Activated CD4-positive, alpha-beta T cell treated with anti-CD3 and anti-CD28 coated beads for 24 hours (primary cell): ENCODE data around the gene KAZN.

Experiments used
- DNase-seq, 2 donors: peaks; one replicate each; pipeline ENCODE4 v3.0.0-alpha.2; 2020; ENCODE audit warnings: low read depth in 2 of 2

KAZN gene

DNA sequence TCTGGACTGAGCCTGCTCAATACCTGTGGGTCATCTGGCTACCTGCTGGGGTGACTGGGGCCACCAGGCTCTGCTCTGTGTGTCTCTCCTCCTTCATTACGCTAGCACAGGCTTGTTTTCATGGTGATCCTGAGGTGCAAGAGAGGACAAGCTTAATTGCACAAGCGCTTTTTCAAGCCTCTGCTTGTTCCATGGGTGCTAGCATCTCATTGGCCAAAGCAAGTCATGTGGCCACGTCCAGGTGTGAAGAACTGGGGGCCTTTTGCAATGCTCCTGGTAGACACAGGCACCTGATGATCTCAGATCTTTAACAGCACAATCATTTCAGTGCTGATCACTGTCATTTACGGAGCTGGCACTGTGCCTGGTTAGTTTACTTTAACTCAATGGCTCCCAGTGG is 114.6 kb downstream of the KAZN start:
- DNase-seq = no peak

DNA sequence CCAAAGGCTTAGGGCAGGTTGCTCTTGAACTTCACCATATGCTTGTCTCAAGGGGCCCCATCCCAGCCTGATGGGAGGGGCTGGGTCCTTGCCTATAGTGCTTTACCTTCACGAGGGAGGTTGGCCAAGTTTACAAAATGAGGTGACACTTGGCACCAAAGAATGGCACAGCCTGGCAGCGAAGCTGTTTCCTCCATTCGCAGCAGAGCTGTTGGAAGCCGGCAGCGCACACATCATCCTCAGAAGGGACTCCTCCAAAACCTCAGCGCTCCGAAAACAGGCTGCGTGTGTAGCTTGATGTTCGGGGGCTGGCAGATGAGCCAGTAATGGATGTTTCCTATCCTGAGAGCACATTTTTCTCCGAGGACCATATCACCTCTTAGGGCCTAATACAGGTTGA is 116.8 kb downstream of the KAZN start:
- no peak for DNase-seq

DNA sequence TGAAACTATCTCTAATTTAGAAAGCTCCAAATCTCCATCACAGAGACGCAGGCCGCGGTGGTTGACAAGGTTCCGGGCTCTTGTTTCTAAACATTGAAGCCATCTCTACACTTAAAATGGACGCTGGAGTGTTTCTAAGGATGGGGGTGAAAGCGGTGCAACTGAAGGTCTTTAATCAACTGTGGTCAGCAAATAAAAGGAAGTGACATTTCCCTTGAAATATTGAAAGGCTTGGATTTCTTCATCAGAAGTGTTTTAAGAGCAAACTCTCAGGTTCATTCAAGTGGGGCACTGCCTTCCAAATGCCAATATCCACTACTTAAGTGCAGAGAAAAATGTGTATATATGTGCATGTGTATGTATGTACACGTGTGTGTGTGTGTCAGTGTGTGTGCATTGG is 117.3 kb downstream of the KAZN start:
- no peak for DNase-seq

DNA sequence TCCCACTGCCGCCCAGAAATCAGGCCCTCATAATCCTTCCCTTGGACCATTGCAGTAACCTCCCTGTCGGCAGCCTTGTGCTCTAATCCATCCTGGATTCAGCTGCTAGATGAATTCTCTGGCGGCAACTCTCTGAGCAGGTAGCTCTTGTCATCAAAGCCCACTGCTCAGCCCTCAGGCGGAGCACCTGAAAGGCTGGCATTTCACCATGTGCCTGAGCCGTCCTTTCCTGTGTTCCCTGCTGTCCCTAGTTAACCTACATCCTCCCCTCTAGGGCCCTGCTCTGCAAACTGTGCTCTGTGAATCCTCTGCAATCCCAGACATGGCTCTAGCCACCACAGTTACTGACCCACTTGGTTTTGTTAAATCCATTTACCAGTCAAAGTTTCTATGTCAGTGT is 118.0 kb downstream of the KAZN start:
- no peak for DNase-seq

DNA sequence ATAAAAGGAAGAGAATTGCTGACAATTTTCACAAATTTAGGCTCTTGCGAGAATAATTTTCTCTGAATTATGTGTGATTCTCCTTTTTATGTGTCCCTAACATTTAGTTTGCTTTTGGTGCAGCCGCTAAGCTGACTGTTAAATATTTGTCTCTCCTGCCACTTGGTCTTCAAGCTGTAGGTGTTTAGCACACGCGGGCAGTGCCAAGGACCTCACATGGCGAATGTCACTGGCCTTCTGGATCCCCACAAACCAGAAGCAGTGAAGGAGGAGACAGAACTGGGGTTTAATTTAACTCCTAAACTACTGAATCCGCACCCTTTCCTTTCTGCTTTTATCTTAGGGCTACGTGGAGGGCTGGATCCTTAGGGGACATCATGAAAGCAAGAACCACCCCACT is 120.0 kb downstream of the KAZN start:
- no peak for DNase-seq

DNA sequence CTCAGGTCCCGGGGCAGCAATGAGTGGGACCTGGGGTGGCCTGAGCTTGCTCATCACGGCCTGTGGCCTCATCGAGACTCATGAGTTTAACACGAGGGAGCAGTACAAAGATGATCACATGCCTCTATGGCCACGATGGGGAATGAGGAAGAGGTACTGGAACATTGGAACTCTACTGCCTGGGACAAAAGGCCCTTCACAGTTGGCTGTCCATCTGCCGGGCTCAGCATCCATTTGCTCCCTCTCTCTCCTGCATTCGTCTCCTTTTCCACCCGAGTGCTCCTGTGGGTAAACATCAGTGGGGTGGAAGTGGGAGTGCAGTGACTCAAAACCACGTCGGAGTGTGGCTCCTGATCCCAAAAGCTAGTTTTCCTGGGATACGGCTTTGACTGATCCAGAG is 124.9 kb downstream of the KAZN start:
- DNase-seq = no peak

DNA sequence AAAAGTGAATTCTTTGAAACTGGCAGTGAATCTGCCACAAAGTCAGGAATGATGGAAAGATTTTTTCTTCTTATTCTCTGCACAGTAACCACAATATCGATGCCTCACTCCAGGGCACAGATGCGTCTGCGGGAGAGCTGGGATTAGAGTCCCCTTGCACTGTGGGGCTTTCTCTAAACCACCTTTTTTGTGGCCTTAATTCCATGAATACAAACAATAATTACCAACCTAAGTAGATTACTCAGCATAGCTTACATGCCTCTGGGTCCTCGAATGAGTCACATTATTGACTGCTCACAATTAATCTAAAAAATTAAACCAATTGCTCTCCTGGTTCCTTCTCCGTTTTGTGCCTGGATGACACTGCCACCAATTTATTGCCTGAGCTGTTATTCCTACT is 125.8 kb downstream of the KAZN start:
- no peak for DNase-seq

DNA sequence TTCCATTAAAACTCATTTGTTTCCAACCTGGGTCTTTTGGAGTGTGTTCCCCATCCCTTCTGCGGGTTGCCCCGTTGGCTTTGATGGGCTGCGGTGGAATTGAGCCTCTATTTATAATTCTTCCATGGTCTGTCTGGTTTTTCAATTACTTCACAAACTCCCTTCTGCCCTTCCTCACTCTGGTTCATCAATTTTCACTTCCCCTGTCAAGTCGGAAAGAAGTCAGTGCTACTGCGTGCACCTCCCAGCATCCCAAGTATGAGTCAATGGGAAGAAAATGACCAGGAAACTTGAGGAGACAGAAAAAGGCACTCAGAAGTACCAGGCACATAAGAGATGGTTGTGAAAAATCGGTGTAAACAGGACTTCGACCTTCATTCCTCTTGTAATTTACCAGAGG is 126.2 kb downstream of the KAZN start:
- DNase-seq = no peak

DNA sequence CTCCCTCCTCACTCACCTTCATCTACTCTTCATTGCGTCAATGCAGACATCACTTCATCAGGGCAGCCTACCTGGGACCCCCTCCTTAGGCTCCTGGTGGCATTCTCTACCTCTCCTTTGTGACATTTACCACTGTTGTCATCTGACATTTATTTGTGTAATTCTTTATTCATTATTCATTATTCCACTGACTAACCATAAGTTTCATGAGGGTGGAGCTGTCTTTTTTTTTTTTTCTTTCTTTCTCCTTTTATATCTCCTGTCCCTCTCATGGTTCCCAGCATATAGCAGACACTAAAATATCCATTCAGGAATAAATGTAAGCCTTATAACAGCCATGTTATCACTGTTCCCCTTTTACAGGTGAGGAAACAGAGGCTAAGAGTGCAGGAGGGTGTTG is 126.8 kb downstream of the KAZN start:
- no peak for DNase-seq

DNA sequence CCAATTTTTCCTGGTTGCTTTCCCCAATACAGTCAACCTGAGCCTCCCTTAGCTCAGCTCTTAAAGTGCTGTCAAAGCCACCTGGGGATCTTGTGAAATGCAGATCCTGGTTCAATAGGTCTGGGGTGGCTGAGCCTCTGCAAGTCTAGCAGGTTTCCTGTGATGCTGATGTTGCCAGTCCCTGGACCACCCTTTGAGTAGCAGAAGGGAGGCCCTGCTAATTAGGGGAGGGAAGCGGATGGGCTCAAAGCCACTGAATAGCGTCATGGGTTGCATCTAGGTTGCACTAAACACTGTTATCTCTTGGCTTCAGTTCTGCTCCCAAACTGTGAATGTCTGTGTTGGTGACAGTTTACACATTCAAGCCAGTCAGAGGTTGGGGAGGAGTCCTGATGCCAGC is 127.2 kb downstream of the KAZN start:
- DNase-seq = no peak

DNA sequence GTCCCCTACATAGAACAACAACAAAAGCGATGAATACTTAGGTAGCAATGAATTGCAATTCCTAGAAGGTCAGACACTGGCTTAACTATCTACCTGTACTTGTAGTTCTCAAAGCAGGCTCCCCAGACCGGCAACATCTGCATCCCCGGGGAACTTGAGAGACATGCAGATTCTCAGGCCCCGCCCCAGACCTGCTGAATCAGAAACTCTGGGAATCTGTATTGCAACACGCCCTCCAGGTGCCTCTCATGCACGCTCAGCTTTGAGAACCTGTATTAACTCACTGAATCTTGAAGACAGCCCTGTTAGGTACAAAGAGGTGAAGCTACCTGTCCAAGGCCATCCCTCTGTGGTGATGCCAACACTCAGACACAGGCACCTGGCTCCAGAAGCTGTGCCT is 128.1 kb downstream of the KAZN start:
- no peak for DNase-seq

DNA sequence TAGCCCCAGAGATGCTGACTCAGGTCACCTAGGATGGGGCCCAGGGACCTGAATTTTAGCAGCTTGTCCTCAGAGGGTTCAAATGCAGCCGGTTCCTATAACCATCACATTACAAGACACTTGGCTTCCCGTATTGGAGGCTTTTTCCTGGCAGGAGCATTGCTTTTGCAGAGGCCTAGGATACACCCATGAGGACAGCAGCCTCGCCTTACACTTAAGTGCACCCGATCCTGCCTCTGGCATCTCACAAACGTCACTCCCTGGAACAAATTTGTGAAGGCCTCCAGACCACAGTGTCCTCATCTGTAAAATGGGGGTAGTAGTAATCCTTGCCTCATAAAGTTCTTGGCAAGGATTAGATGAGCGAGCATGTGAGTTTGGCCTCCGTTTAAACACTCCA is 130.0 kb downstream of the KAZN start:
- no peak for DNase-seq

DNA sequence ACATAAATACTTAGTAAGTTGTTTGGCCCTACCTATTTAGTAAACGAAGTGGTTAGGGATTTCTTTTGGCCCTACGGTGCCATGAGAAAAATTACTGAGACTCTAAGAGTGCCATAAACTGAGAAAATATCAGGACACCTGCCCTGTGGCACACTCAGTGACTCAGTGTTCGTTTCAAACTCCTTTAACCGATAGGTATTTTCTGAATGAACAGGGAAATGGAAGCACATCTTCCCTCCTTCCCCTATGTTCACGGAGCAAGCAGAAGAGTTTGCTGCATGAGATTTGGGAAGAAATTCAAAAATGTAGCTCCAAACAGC is 134.2 kb downstream of the KAZN start:
- DNase-seq = no peak

DNA sequence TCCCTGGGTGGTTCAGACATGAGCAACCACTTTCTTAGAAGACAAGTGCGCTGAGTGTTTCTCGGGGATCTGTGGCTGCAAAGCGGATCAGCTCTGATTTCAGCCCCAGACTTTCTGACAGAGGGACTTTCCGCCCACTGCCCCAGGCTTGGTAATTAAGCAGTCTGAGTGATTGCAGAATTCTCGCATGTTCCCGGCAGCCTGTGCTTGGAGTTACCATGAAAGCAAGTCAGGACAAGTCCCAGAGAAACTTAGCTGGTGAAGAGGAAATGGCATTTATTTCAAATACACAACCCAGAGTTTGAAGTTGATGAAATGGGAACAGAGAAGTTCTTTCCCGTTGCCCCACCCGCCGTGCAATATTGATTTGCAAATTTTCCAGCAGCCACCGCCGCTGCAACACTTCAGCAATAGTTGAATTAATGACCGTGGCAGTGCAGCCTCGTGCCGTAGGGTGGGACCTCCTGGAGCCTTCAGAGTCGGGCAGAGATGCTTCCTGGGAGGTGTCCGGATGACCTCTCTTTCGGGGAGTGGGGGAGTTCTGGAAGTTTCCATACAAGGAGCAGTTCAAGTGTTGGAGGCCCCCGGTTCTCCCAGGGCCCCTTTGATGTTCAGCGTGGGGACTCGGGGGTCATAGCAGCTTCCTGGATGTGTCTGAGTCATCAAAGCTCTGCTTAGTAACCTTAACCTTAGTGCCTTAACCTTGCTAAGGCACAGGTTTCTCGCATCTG is 134.7 kb downstream of the KAZN start:
- DNase-seq = no peak

DNA sequence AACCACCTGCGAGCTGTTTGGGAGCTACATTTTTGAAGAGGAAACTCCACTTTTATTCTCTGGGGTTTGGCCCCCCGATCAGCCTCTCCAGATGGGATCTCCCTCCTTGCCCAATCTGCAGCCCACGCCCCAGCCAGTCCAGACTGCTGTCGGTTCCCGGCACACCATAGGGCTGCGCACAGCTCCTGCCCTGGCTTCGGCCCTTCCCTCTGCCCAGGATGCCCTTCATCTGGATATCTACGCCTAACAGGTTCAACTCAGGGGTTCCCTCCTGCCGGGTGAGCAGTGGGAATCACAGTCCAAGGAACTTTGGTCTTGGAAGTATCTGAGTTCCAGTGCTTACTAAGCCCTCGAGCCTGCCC is 135.3 kb downstream of the KAZN start:
- no peak for DNase-seq

DNA sequence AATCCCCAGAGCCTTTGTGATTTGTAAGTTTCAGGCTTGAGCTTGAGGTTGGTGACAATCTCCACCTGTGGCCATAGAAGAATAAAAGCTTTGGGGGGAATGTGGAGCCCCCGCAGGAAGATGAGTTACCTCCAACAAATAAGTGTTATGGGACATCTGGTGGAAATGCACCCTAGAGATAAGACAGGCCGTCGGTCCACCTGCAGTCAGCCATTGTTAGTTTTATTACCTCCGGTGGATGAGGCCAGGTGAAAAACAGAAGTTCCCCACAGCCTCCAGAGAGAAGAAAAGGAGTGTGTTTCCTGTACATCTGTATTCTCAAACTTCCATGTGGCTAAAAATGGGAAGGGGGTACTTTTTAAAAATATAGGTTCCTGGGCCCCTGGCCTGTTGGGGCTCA is 137.4 kb downstream of the KAZN start:
- no peak for DNase-seq

DNA sequence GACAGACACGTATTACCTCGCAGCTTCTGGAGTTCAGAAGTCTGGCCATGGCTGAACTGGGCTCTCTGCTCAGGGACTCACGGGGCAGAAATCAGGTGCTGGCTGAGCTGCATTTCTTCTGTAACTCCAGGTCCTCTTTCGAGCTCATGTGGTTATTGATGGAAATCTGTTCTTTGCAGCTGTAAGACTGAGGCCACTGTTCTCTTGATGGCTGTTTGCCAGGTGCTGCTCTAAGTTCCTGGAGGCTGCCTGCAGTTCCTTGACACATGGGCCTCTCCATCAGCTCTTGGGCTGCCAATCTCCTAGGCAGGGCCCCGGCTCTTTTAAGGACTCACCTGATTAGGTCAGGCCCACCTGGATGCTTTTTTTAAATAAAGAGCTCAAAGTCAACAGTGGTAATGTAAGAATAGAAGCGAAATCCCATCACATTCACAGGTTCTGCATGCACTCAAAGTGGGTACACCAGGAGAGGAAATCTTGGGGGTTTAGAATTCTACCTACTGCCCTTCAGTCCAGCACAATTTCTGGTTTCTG is 139.1 kb downstream of the KAZN start:
- no peak for DNase-seq

DNA sequence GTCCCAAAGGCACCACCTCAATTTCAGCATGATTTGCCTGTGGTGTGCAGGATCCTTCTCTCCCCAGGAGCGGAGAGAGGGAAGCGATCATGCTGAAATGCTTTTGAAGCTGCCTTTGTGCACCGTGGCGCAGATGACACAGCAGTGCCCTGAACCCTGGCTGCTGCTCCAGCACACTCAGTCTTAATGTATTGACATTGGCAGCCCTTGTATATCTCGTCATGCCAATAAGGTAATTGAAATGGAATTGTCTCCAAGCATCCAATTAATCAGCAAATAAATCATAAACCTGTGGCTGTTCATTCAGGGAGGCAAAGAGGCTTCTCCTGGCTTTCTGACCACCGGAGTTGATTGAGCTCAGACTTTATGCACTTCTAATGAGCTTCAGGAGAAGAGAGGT is 139.8 kb downstream of the KAZN start:
- no peak for DNase-seq

DNA sequence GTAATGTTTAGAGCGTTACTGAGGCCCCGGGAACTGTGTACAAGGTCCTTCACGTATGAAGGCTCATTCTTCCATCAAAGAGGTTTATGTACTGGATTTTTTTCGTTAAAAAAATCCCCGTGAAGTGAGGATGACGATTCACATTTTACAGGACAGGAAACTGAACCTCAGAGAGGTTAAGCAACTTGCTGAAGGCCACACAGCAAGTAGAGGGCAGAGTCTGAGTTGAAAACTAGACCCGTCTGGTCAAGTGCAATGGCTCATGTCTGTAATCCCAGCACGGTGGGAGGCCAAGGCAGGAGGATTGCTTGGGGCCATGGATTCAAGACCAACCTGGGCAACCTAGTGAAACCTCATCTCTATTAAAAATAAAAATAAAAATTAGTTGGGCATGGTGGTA is 140.2 kb downstream of the KAZN start:
- no peak for DNase-seq

DNA sequence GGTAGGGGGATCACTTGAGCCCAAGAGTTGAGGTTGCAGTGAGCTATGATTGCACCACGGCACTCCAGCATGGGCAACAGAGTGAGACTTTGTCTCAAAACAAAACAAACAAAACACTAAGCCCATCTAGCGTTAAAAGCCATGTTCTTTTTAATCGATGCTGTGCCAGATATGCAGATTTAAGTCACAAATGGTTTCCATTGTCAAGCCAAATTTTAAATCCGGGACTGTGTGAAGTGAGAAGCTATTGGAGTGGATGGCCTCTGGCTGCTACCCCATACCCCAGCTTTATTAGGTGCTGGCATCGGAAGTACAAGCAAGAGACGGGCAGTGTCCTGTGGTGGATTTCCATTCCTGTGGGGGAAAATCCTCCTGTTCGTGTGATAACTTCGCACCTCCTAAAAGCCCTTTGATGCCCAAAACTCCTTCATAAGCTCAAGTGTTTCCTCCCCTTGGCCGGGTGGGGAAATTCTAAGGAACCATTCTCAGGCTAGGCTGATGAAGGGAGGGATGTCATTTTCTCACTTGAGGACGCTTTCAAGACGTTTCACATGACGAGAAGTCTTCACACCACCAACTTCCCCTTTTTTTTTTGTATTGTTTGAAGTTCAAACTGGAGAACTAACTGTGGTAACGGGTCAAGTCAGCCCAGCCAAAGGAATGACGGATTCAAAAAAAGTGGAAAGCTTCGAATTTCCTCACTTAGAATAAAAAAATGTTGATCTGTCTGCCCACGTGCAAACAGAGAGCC is 140.8 kb downstream of the KAZN start:
- no peak for DNase-seq

DNA sequence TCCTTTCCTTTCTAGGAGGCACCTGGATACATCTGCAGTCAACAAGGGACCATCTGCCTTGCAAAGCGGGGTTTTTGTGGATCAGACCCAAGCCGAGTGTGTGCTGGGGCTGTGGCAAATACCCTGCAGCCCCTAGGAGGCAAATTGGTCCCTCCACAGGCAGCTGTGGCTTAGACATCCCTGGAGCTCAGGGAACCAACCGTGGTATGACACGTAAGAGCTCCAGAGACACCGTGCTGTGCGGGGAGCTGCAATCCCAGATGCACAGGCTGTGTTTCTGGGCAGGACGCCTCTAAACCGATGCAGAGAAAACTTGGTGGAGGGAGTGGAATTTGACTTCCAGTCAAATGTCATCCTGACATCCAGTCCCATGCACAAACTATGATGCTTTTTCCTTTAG is 141.5 kb downstream of the KAZN start:
- no peak for DNase-seq

DNA sequence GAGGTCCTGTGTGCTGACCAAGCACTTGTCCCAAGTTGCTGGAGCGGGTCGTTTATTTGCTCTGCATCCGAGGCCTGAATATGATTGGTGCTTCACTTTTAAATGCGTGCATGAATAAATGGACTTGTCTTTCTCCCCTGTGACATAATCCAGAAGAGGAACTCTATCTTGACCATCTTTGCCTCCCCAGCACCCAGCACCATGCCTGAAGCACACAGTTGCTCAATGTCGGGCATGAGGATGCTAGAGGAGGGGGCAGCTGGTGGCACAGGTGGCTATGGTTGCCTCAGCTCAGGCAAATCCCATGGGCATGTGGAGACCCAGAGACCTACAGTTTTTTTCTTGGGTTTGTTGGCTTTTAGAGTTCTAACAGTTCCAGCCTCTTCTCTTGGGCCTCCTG is 142.6 kb downstream of the KAZN start:
- DNase-seq = no peak

DNA sequence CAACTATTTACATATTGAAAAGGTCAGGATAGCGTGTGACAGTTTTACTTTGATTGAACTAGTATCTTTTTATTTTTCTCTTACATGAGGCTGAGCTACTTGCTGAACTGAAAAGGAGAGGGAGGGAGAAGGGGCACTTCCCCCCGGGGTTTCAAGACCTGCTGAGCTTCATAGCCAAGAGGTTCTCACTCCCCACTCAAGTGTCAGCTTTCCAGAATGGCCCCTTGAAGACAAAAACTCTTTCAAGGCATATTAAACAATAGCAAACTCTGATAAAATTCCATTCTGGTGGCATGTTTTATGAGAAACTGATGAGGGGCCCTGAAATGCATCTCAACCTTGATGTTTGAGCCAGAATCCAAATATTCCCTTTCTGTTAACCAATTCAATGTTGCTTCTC is 143.0 kb downstream of the KAZN start:
- DNase-seq = no peak
